GM19438 (cell line): ENCODE results near the gene RPS10.
A peak's percentile ranks its signal among the peaks of the same experiment; 100 is the strongest.

Experiments
- ATAC-seq: cut with Tn5 transposase; IDR thresholded peaks from one replicate; pipeline ENCODE4 v1.9.1; 2021; ENCODE audit warnings: low read depth; ENCODE audit not compliant: unreplicated experiment

The RPS10 gene

DNA sequence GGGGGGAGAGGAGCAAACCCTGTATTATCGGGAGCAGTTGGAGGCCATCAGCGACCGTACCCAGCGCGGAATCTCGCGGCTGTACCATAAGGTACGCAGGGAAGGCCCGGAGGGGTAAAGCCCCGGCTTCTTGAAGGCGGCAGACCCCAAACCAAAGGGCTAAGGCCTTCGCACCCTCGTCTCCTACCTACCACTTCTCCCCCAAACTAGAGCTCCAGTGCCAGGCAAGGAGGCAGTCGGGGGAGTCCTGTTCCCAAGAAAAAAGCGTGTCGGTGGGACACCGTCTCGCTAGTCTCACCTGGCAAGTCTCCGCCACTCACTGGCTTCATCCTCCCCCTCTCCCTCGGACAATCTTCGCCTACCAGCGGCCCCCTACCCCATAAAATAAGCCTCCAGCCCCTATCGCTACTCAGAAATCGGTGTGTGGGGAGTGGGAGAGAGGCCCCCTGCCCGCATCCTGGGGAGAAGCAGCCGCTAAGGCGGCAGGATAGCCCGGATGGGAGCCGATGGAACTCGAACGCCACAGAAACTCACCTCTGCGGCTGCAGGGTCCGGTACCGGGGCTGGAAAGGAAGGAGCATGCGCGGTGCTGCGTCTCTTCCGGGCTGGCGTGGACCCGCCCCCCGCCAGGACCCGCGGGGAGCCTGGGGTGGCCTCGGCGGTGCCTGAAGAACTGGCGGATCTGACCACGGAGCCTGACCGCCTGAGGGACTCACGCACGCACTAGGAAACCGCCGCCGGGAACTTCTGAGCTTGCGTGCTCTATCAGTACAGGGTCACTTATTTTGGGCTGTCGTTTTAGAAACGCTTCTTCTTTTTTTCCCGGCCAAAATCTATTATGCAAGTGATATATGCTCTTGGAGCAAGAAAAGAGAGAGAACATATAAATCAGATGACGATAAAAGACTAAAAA lies at the start of gene RPS10:
RPS10 (minus strand) TSS at position 572 of the 913 bp plus-strand sequence. CDS start 848 bp downstream, outside the sequence.
- ATAC-seq, result peak; percentile 90

DNA sequence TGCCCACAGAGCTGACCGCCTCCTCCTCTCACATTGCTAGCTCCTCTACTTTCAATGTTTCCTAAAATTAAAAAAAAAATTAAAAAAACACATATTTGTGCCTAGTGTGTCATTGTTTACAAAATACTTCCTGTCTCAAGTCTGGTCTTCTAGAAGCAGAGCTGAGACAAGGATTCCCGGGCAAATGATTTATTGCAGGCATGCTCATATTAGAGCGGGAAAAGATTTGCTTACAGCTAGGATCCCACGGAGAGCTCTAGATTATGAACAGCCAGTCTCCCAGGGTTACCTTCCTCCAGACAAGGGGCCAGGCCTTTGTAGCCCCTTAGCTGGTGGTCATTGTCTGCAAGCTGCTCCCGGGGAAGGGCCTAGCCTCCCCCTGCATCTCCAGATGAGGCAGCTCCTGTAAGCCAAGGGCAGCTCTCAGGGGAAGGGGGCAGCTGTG lies 49.4 kb upstream of the RPS10 start:
- ATAC-seq, result no peak

DNA sequence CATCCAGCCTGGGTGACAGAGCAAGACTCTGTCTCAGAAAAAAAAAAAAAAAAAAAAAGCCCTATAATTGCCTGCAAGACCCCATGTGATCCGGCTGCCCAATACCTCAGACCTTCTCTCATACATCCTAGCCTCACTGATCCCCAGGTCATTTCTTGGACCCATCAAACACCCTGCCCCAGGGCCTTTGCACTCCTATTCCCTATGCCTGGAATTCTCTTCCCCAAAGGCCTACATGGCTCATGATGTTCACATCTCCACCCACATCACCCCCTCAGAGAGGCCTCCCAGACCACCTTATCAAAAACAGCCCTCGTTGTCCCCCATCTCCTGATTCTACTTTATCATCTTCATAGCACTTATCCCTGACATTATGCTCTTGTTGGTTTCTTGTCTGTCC lies 48.9 kb upstream of the RPS10 start:
- ATAC-seq, result no peak

- no peak for ATAC-seq
Measured at GRCh38 chr6:34473967-34474366, 48.1 kb upstream of the RPS10 start.

DNA sequence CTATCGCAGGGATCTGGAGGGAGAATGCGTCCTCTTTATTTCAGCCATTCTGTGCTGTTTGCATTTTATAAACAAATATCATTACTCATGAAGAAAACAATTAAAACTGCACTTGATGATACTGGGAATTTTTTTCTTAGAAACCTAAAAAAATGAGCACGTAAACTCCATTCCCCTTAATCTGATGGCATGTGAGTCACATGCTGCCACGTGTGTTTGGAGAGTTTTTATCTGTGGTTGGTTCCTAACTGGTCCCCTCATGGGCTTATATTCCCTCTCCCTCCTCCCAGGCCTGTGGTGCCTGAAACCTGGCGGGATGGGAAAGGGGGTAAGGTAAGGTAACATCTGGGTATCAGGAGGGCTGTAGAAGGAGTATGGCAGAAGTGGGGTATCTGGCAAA lies 46.6 kb upstream of the RPS10 start:
- no peak for ATAC-seq

- no peak for ATAC-seq
Measured at GRCh38 chr6:34469499-34469898, 43.6 kb upstream of the RPS10 start.

GRCh38 chr6:34468378-34468892 lies 42.6 kb upstream of the RPS10 start:
- peak; percentile 77 for ATAC-seq

DNA sequence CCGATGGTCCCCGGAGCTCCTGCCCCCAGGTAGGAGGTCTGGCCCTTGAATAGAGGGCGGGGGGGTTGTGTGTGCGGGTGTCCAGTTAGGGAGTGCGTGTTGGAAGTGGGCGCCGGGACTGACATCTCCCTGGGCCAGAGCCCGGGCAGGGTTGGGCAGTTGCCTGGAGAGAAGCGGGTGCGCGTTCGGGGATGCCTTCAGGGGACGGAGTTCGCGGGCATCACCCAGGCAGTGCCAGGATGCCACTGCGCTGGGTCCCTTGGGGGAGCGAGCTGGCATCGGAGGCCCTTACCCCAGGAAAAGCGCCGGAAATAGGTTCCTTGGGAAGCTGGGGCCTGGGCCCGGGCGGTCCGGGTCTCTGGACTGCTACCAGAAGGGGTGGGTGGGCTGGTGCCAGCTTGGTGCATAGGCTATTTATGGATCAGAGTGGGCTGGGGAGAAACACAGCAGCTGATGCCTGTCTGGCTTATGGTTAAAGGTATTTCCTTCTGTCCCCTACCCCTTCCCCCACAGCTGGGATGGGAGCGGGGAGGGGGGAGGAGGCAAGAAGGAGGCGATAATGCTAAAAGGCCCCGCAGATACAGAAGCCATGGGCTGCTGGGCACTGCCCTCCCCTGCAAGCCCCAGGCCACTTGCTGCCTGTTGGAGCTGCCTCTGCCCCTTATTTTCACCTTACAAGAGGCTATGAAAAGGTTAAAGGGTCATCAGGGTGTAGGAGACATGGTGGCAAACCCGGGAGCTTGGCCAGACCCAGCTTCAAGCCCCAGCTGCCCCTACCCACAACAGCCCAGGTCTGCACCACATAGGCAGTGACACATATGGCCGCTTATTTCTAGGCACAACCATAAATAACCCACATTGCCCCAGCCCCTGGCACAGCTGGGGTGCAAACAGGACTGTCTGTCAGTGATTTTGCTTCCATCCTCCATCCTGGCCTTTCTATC lies 40.6 kb upstream of the RPS10 start:
- ATAC-seq, result no peak

GRCh38 chr6:34465531-34466241 lies 39.8 kb upstream of the RPS10 start, which contains the start of gene PACSIN1:
Gene PACSIN1, plus strand, starts transcription at chr6:34466076. Its CDS starts 60,230 bp downstream, at chr6:34526306.
- no peak for ATAC-seq

- no peak for ATAC-seq
Measured at GRCh38 chr6:34463849-34464248, 38.0 kb upstream of the RPS10 start.

- ATAC-seq, result no peak
Measured at GRCh38 chr6:34463299-34463698, 37.4 kb upstream of the RPS10 start.

- ATAC-seq, result no peak
Measured at GRCh38 chr6:34462551-34462971, 36.7 kb upstream of the RPS10 start.

DNA sequence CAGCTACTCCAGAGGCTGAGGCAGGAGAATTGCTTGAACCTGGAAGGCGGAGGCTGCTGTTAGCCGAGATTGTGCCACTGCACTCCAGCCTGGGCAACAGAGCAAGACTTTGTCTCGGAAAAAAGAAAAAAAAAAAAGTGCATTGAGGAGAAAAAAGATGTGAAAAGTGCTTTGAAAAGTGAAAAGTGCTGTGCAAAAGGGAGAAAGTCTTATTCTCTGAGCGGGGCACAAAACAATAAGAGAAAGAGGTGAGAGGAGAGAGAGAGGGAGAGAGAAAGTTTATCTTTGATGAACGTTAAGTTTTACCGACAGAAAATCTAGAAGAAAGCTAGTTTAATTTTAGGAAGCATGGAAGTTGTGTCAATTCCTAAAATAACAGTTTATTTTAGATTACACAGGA lies 36.1 kb upstream of the RPS10 start:
- ATAC-seq, result no peak

DNA sequence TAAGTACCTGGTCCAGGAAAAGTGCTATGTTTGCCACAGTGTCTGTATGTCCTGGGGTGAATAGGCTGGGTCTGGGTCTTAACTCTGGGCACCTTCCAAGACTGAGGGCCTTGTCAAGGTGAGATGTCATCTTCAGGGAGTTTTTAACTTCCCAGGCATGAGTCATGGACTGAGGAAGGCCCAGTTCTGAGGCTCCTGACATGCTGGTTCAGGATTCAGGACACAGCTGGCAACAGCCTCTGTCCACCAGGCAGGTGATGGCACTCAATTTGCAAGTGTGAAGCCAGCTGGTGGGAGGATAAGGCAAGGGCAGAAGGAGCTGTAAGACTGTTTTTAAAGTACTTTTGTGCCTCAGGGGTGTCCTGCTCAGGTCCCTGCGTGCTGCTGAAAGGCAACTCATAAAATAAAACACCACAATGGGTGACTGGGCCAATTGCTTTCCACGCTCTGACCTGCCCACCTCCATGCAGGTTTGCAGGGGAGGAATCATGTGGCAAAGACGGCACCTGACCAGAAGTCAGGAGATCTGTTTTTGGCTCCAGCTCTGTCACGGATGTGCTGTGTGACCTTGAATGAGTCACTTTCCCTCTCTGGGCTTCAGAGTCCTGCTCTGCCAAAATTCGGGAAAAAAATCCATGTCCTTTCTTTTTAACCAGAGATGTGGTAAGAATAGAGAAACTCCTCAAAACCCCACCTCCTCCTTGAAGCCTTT lies 35.1 kb upstream of the RPS10 start:
- ATAC-seq, result no peak

DNA sequence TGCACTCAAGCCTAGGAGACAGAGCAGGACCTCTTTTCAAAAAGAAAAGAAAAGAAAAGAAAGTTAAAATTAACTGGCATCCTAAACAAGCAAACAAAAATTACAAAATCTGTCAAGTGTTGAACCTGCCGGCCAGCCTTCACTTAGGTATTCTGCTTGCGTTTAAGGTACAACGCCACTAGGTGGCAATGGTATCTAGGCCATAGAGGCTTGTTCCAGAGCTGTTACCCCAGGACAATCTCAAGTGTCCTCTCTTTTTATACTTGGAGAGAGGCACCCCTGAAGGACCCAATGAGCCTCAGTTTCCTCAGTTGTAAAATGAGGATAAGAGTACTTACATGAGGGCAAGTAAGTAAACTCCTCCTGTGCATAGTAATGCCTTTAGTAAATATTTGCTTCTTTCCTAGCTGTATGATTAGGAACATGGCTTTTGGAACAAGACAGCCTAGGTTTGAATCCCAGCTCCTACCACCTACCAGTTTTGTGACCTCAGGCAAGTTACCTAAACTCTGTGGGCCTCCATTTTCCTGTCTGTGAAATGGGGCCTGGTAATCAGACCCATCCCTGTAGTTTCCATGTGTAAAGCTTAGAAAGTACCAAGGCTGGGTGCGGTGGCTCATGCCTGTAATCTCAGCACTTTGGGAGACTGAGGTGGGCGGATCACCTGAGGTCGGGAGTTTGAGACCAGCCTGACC lies 34.2 kb upstream of the RPS10 start:
- no peak for ATAC-seq

GRCh38 chr6:34457742-34458735 lies 32.2 kb upstream of the RPS10 start:
- ATAC-seq, result no peak

DNA sequence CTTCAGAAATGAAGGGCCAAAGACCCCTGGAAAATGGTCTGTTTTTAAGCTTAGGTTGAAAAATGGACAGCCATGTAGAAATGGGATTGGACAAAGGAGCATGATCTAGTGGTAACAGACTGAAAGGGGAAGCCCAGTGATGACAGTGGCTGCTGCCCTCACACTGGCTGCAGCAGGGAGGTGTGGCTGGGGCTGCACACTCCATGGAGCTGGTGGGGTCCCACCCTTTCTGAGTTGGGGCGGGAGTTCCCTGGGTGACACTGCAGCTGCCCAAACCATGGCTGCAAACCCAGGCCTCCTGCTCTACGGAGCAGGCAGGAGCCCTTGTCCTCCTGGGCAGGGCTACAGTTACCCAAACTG lies 31.5 kb upstream of the RPS10 start:
- no peak for ATAC-seq

GRCh38 chr6:34455831-34456230 lies 30.0 kb upstream of the RPS10 start:
- no peak for ATAC-seq
